ENCODE measurements around the gene ATP8B4. TPM values are rescaled to one million over a fixed set of nuclear protein-coding genes. Genes with fewer than 3 reads are reported as not detected.

Gene ATP8B4
- total and polyA plus RNA-seq, 12 donors = 2.1 to 23.9 (median 4.9) TPM

- Histone ChIP-seq H3K9me3 (replicated peaks in 1 of 3) (no peaks in the 10 kb centered on the region), H3K27me3 (no peaks in the 10 kb centered on the region), H3K27ac (no peak overlapping the region), H3K4me3 (no peak overlapping the region), H3K36me3 (replicated peaks in 1 of 2) (no peaks in the 10 kb centered on the region), H3K4me1 (replicated peaks in 1 of 2) (no peaks in the 10 kb centered on the region)
- DNase-seq = no peak
- intact Hi-C loops (cut with DNase I) = no loop called here
- WGBS, 4 donors = 74 to 82% (median 79%) methylated on average over 5 of the region's 5 CpGs
- no peak for TF ChIP-seq CTCF (IDR thresholded peaks at IDR 0.05)
Observed at GRCh38 chr15:50018491-50018890, 100.5 kb downstream of the ATP8B4 start.

GRCh38 chr15:50017522-50017921 lies 101.5 kb downstream of the ATP8B4 start:
- TF ChIP-seq POLR2A (IDR thresholded peaks at IDR 0.05) (no peak), CTCF (IDR thresholded peaks at IDR 0.05) (no peak)
- Histone ChIP-seq H3K4me1 (replicated peaks in 1 of 2) (no peaks in the 10 kb centered on the region), H3K4me3 (no peak overlapping the region), H3K27ac (no peak overlapping the region), H3K27me3 (no peaks in the 10 kb centered on the region), H3K36me3 (replicated peaks in 1 of 2) (no peaks in the 10 kb centered on the region), H3K9me3 (replicated peaks in 1 of 3) (no peaks in the 10 kb centered on the region)
- no peak for DNase-seq
- 71 to 79% (median 73%) methylated on average over 1 of the region's 1 CpG for WGBS, 4 donors
- intact Hi-C loops (cut with DNase I) = no loop called here

GRCh38 chr15:50016951-50017350 lies 102.1 kb downstream of the ATP8B4 start:
- Histone ChIP-seq H3K4me3 (no peak overlapping the region), H3K36me3 (replicated peaks in 1 of 2) (no peaks in the 10 kb centered on the region), H3K4me1 (replicated peaks in 1 of 2) (no peaks in the 10 kb centered on the region), H3K9me3 (replicated peaks in 1 of 3) (no peaks in the 10 kb centered on the region), H3K27ac (no peak overlapping the region), H3K27me3 (no peaks in the 10 kb centered on the region)
- intact Hi-C loops (cut with DNase I) = no loop called here
- no peak for DNase-seq
- 45 to 89% (median 66%) methylated on average over 2 of the region's 2 CpGs for WGBS, 4 donors
- TF ChIP-seq CTCF (IDR thresholded peaks at IDR 0.05) (no peak), POLR2A (IDR thresholded peaks at IDR 0.05) (no peak)

- Histone ChIP-seq H3K4me1 (replicated peaks in 1 of 2) (no peaks in the 10 kb centered on the region), H3K27ac (no peak overlapping the region), H3K36me3 (replicated peaks in 1 of 2) (no peaks in the 10 kb centered on the region), H3K27me3 (no peaks in the 10 kb centered on the region), H3K9me3 (replicated peaks in 1 of 3) (no peaks in the 10 kb centered on the region), H3K4me3 (no peak overlapping the region)
- intact Hi-C loops (cut with DNase I) = no loop called here
- TF ChIP-seq CTCF (IDR thresholded peaks at IDR 0.05) (no peak), POLR2A (IDR thresholded peaks at IDR 0.05) (no peak)
- no peak for DNase-seq
Observed at GRCh38 chr15:50012790-50013189, 106.2 kb downstream of the ATP8B4 start.
